Keratinocyte (primary cell): ENCODE measurements around the gene SCUBE2. TPM values are rescaled to one million over a fixed set of nuclear protein-coding genes. Genes with fewer than 3 reads are reported as not detected.

ENCODE experiments used
- DNase-seq: peaks from one replicate; pipeline ENCODE4 v3.0.0-alpha.2; 2011; ENCODE audit warnings: low read depth, missing footprints, low spot score
- FAIRE-seq: peaks from 2 replicates; lab custom pipeline; 2011; peaks lifted over from hg19 to GRCh38; lab: Jason Lieb, UNC
- H2AFZ ChIP-seq: 2 replicates; pipeline ENCODE4 v1.6.0; 2012; ENCODE audit warnings: low read length, control low read depth, inconsistent platforms; ENCODE audit not compliant: control insufficient read depth
- H3K27ac ChIP-seq: 2 replicates; pipeline ENCODE4 v1.5.1; 2011; ENCODE audit warnings: low read length; ENCODE audit not compliant: control insufficient read depth, insufficient read depth
- H3K27me3 ChIP-seq: 3 replicates; pipeline ENCODE4 v1.6.0; 2011; ENCODE audit warnings: low read length; ENCODE audit not compliant: control insufficient read depth, insufficient read depth; ENCODE audit errors: extremely low read depth
- H3K36me3 ChIP-seq, 2 experiments: 2 replicates in 1 of 2; 3 replicates in 1 of 2; pipeline ENCODE4 v1.5.1; 2011; ENCODE audit warnings: low read length in 2 of 2, mild to moderate bottlenecking in 1 of 2; ENCODE audit not compliant: control insufficient read depth in 2 of 2, insufficient read depth in 2 of 2; ENCODE audit errors: extremely low read depth in 1 of 2
- H3K4me1 ChIP-seq: 3 replicates; pipeline ENCODE4 v1.5.1; 2011; ENCODE audit warnings: low read length; ENCODE audit not compliant: control insufficient read depth, insufficient read depth; ENCODE audit errors: extremely low read depth
- H3K4me2 ChIP-seq: 3 replicates; pipeline ENCODE4 v1.6.0; 2011; ENCODE audit warnings: low read depth, low read length; ENCODE audit not compliant: control insufficient read depth, insufficient read depth; ENCODE audit errors: extremely low read depth
- H3K4me3 ChIP-seq, 3 experiments: fragments of 200-600 bp in 1 of 3; sonication (generic) in 1 of 3; 2 replicates in 2 of 3; 3 replicates in 1 of 3; pipeline ENCODE4 v1.5.1; 2011 to 2016; ENCODE audit warnings: low read length in 3 of 3, mild to moderate bottlenecking in 3 of 3, control low read depth in 2 of 3, inconsistent platforms in 1 of 3, low read depth in 1 of 3, mixed read lengths in 1 of 3, mixed run types in 1 of 3, moderate library complexity in 1 of 3; ENCODE audit not compliant: control insufficient read depth in 2 of 3, insufficient read depth in 2 of 3; ENCODE audit errors: extremely low read depth in 1 of 3
- H3K79me2 ChIP-seq: 2 replicates; pipeline ENCODE4 v1.6.0; 2012; ENCODE audit warnings: low read length; ENCODE audit not compliant: control insufficient read depth, insufficient read depth
- H3K9ac ChIP-seq: 3 replicates; pipeline ENCODE4 v1.6.0; 2011; ENCODE audit warnings: low read length; ENCODE audit not compliant: control insufficient read depth, insufficient read depth; ENCODE audit errors: extremely low read depth
- H3K9me1 ChIP-seq: 3 replicates; pipeline ENCODE4 v1.6.0; 2011; ENCODE audit warnings: low read length; ENCODE audit not compliant: control insufficient read depth, insufficient read depth; ENCODE audit errors: extremely low read depth
- H3K9me3 ChIP-seq: 2 replicates; pipeline ENCODE4 v1.5.1; 2012; ENCODE audit warnings: low read depth, low read length; ENCODE audit not compliant: control insufficient read depth
- H4K20me1 ChIP-seq: 3 replicates; pipeline ENCODE4 v1.6.0; 2011; ENCODE audit warnings: low read length; ENCODE audit not compliant: control insufficient read depth, insufficient read depth; ENCODE audit errors: extremely low read depth
- CTCF ChIP-seq, 3 experiments: IDR thresholded peaks in 1 of 3; conservative IDR thresholded peaks in 1 of 3; optimal IDR thresholded peaks in 1 of 3; 2 replicates in 2 of 3; 3 replicates in 1 of 3; pipeline versions ENCODE3 to v1.5.1; 2011; ENCODE audit warnings: low read length in 3 of 3, mild to moderate bottlenecking in 3 of 3, moderate library complexity in 2 of 3, control low read depth in 1 of 3, inconsistent platforms in 1 of 3; ENCODE audit not compliant: insufficient read depth in 2 of 3; ENCODE audit errors: extremely low read depth in 1 of 3
- EZH2 ChIP-seq: IDR thresholded peaks from one replicate; pipeline ENCODE4 v1.6.1; 2012; ENCODE audit warnings: inconsistent platforms, mild to moderate bottlenecking, low read length, moderate library complexity
- dilution Hi-C: fragments of 300-500 bp; cut with MboI; formaldehyde crosslinking; loops from one replicate; pipeline ENCODE4 v1.7.0; 2020; ENCODE audit warnings: low sequenced_read_pairs; ENCODE audit not compliant: extremely low pct_ligation_motif_present
- polyA minus RNA-seq, 3 experiments: library from RNA; depleted of rRNA, polyadenylated mRNA; stranded (reverse); fragments of >200 nt; gene quantifications; 1 replicate in 1 of 3; 2 replicates in 1 of 3; 3 replicates in 1 of 3; pipeline ENCODE4 v1.2.3, GENCODE V29; 2011
- polyA plus RNA-seq, 5 experiments: library from polyadenylated mRNA; depleted of rRNA in 3 of 5; stranded (reverse) in 3 of 5; stranded (forward) in 1 of 5; unstranded in 1 of 5; fragments of >200 nt; gene quantifications; 1 replicate in 1 of 5; 2 replicates in 3 of 5; 3 replicates in 1 of 5; pipeline versions ENCODE4 v1.2.1 to v1.2.3, GENCODE V29; 2011 to 2012; ENCODE audit warnings: missing spikeins in 2 of 5, low read depth in 1 of 5, low replicate concordance in 1 of 5

The SCUBE2 gene
- 0.70 to 2.3 TPM (median 1.5 TPM) in 3 replicates for polyA plus RNA-seq
- 0.50 TPM for polyA plus RNA-seq (2011; ENCODE audit: low read depth)
- polyA plus RNA-seq (2011; cell fraction: cytosol; rRNA removed), result 1.3 and 2.2 TPM in 2 replicates
- 2.4 and 2.5 TPM in 2 replicates for polyA plus RNA-seq (2011; cell fraction: nucleus; rRNA removed)
- polyA plus RNA-seq (2012; ENCODE audit: low replicate concordance), result 1.5 and 2.1 TPM in 2 replicates
- 0.75 to 2.1 TPM (median 1.1 TPM) in 3 replicates for polyA minus RNA-seq
- polyA minus RNA-seq (2011; cell fraction: cytosol; rRNA and poly(A)+ RNA removed), result not detected
- 2.3 and 2.8 TPM in 2 replicates for polyA minus RNA-seq (2011; cell fraction: nucleus; rRNA and poly(A)+ RNA removed)

DNA sequence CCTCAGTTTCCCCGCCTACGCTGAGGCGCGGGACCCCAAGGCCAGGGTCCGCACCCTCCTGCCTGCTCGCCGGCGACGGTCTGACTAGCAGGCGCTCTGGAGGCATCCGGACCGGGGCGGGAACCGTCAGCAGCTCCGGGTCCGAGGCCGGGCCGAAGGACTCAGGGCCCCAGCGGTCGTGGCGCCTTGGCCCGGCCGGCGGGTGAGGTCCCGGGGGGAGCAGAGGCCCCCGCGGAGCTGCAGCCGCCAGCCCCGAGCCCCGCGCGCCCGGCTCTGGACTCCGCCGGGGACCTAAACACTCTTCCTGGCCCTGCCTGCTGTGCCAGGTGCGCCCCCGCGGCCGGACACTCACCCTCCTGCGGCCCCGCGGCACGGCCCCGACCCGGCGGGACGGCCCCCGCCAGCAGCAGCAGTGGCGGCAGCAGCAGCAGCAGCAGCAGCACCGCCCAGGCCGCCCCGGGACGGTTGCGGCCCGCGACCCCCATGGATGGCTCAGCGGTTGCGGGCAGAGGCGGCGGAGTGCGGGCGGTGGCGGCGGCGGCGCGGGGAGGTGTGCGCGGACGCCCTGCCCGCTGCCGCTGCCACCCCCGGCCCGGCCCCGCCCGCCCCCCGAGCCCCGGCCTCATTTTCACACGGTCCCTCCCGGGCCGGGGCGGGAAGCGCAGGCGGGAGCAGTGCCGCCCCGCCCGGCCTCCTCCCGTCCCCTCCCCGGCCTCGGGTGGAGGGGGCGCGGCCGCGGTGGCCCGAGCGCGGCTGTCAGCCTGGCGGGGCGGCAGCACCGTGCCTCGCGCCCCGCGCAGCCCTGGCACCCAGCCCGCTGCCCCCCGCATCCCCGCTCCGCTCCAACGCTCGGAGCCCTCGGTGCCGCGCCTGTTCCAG is at the start of gene SCUBE2:
Gene SCUBE2, minus strand, starts transcription at position 556 of the 879 bp plus-strand sequence. Its CDS starts 71 bp downstream, at position 485.
- Histone ChIP-seq H3K4me2 (peak within 1 kb of the TSS; percentile 56), H4K20me1 (no peaks in the 10 kb centered on the region), H3K4me3 (peak within 1 kb of the TSS in 2 of 3 experiments; percentile 38 to 49), H2AFZ (peak within 1 kb of the TSS; percentile 5), H3K27me3 (peaks cover 16% of the 10 kb centered on the region), H3K36me3 (no peaks in the 10 kb centered on the region), H3K79me2 (no peaks in the 10 kb centered on the region), H3K27ac (no peak within 1 kb of the TSS), H3K9me1 (no peaks in the 10 kb centered on the region), H3K9ac (peak within 1 kb of the TSS; percentile 15), H3K4me1 (peaks cover 8% of the 10 kb centered on the region), H3K9me3 (no peaks in the 10 kb centered on the region)
- FAIRE-seq, result no peak
- no peak for DNase-seq
- TF ChIP-seq EZH2 (peak; percentile 79), CTCF (optimal IDR thresholded peaks at IDR 0.05 in 1 of 3, IDR thresholded peaks at IDR 0.05 in 1 of 3, conservative IDR thresholded peaks at IDR 0.05 in 1 of 3; ENCODE audit: extremely low read depth in 1 of 3, insufficient read depth in 2 of 3, low read length in 3 of 3) (no peak)
- dilution Hi-C loops, result no loop called here

DNA sequence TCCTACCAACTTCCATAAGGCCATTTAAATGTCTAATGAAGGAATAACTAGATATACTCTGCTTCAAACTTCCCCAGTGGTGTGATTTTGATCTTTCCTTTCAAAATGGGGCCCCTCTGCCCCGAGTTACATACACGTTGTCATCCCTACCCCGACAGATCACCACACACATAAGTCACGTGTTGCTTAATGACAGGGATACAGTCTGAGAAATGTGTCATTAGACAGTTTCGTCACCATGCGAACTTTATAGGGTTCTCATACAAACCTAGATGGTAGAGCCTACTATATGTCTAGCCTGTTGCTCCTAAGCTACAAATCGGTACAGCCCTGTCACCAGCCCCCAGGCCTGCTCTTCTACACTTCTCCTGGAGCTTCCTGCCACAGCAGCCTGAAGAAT is 49.8 kb upstream of the SCUBE2 start:
- no peak for DNase-seq
- dilution Hi-C loops, result no loop called here
- H3K36me3 ChIP-seq, result peaks cover 22 to 24% of the 10 kb centered on the region in 2 experiments
- no peaks in the 10 kb centered on the region for H3K27me3 ChIP-seq
- no peak overlapping the region for H3K4me2 ChIP-seq
- H3K9ac ChIP-seq, result no peak overlapping the region
- H3K4me1 ChIP-seq, result peaks cover 37% of the 10 kb centered on the region
- no peak overlapping the region for H3K27ac ChIP-seq
- no peak for FAIRE-seq
- H3K79me2 ChIP-seq, result no peaks in the 10 kb centered on the region
- H3K9me1 ChIP-seq, result no peaks in the 10 kb centered on the region
- no peaks in the 10 kb centered on the region for H4K20me1 ChIP-seq
- H2AFZ ChIP-seq, result no peak overlapping the region
- no peak overlapping the region for H3K4me3 ChIP-seq
- TF ChIP-seq EZH2 (no peak), CTCF (optimal IDR thresholded peaks at IDR 0.05 in 1 of 3, IDR thresholded peaks at IDR 0.05 in 1 of 3, conservative IDR thresholded peaks at IDR 0.05 in 1 of 3; ENCODE audit: extremely low read depth in 1 of 3, insufficient read depth in 2 of 3, low read length in 3 of 3) (no peak)
- no peaks in the 10 kb centered on the region for H3K9me3 ChIP-seq
